ENCODE data around the gene HPCAL1.

The HPCAL1 gene

DNA sequence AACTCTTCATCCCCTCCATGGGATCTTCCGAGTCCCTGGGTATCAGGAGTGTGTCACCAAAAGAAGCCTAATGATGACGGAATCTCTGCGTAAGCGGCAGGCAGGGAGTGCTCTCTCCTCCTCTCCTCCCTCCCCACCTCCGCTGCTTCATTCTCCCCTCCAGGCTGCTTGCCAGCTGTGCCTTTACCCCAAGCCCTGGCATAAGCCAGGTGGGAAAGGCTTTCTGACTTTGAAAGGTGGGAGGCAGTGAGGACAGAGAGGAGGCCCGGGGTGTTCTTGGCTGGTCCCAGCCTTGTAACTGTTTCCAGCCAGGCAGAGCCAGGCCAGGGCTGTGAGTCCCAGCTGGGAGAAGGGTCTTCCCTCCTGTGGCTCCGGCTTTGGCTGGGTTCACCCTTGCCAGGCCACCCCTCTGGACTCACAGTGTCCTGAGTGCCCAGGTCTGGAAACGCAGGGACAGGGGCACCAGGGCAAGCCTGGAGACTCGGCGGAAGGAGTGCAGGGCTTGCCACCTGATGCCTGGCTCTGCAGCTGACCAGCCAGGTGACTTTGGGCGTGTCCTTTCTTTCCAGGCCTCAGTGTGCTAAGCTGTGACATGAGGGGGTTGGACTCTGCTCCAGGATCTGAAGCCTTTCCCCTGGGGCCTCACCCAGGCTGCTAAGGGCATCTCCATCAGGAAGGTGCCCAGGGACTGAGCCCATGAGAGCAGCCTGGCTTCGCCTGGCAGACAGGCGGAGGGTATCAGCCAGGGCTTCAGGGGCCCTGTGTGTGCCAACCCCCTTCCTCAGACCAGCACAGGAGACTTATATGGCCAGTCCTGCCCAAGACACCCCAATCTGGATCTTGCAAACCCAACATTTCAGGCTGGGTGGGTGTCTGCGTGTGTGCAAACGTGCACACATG lies 32.7 kb upstream of the HPCAL1 start:
- no peak for DNase-seq (ENCODE audit: low read depth, low spot score)

DNA sequence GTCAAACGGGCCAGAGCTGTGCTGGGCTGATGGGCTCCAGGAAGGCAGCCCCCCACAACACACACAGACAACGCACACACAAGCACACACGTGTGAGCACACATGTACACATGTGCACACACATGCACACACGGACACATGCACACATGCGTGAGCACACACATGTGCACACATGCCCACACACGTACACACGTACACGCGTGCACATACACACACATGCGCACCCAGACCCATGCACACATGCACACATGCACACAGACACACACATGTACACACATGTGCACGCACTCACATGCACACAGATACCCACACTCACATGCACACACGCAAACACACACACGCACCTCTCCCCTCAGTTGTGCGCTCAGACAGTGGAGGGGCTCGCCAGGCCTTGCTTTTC lies 31.2 kb upstream of the HPCAL1 start:
- no peak for DNase-seq (ENCODE audit: low read depth, low spot score)

- no peak for DNase-seq (ENCODE audit: low read depth, low spot score)
These were observed 30.8 kb upstream of the HPCAL1 start for GRCh38 chr2:10271946-10272345.

GRCh38 chr2:10272464-10272863 lies 30.2 kb upstream of the HPCAL1 start:
- DNase-seq (ENCODE audit: low read depth, low spot score) = no peak

GRCh38 chr2:10273215-10274175 lies 29.2 kb upstream of the HPCAL1 start:
- no peak for DNase-seq (ENCODE audit: low read depth, low spot score)

- DNase-seq (ENCODE audit: low read depth, low spot score) = no peak
These were observed 28.3 kb upstream of the HPCAL1 start for GRCh38 chr2:10274376-10274775.

DNA sequence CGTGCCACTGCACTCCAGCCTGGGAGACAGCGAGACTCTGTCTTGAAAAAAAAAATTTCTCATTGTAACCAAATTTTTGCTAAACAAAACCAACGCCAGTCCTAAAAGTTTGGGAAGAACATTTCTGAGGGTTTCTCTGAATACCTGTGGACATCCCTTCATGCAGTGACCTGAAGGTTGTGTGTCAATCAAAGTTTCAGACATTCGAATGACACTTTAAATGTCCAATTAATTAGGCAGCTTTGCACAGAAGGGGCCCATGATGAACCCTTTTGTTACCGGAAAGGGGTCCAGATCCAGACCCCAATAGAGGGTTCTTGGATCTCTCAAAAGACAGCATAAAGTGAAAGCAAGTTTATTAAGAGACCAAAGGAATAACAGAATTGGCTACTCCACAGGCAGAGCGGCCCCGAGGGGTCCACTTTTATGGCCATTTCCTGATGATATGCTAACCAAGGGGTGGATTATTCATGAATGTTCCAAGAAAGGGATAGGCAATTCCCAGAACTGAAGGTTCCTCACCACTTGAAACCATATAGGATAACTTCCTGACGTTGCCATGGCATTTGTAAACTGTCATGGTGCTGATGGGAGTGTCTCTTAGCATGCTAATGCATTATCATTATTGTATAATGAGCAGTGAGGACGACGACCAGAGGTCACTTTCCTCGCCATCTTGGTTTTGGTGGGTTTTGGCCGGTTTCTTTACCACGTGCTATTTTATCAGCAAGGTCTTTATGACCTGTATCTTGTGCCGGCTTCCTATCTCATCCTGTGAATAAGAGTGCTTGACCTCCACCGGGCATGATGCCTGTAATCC lies 27.5 kb upstream of the HPCAL1 start:
- DNase-seq (ENCODE audit: low read depth, low spot score) = no peak

- no peak for DNase-seq (ENCODE audit: low read depth, low spot score)
These were observed 26.0 kb upstream of the HPCAL1 start for GRCh38 chr2:10276481-10277292.

GRCh38 chr2:10277293-10278028 lies 25.2 kb upstream of the HPCAL1 start:
- no peak for DNase-seq (ENCODE audit: low read depth, low spot score)

- no peak for DNase-seq (ENCODE audit: low read depth, low spot score)
These were observed 24.5 kb upstream of the HPCAL1 start for GRCh38 chr2:10278029-10278762.

- DNase-seq (ENCODE audit: low read depth, low spot score) = no peak
These were observed 23.8 kb upstream of the HPCAL1 start for GRCh38 chr2:10278763-10279471.

GRCh38 chr2:10279472-10279870 lies 23.2 kb upstream of the HPCAL1 start:
- DNase-seq (ENCODE audit: low read depth, low spot score) = no peak

DNA sequence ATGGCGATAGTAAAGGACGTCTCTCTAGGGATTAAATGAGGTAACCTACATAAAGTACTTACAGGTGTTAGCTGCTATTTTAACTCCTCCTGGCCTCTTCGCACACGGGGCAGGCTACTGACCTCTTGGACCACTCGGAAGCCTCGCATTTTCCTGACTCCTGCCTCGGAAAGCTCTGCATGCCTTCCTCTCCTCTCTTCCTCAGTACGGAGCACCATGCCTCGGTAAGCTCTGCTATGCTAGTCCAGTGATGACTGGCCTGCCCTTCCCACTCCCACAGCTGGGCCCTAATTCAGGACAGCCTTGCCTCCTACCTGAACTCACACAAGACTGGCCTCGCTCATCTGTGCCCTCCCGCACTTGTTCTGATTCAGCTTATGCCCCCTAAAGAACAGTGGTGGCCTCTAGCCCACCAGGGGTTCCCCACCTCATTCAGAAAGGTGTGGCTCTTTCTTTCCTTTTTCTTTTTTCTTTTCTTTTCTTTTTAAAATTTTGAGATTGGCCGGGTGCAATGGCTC lies 22.7 kb upstream of the HPCAL1 start:
- DNase-seq (ENCODE audit: low read depth, low spot score) = no peak

GRCh38 chr2:10281891-10282290 lies 20.8 kb upstream of the HPCAL1 start:
- DNase-seq (ENCODE audit: low read depth, low spot score) = no peak

DNA sequence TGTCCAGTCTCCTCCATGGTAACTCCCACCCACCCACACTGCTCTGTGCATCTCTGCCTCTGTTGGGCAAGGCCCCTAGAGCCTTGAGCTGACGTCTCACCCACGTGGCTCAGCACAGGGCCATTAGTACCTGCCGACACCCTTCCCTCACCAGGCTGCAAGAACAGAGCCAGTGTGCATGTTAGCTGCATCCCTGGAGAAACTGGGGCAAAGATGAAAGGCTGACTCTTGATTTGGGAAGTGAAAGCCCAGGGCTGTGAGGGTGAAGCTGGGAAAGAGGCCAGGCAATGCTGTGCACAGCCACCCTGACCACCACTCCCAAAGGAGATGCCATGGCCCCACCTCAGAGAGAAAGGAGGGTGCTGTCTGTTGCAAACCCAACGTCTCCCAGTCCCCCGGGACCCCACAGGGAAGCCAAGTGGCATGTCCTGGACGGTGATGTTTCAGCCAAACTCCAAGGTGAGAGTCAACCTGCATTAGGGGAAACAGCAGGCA lies 20.0 kb upstream of the HPCAL1 start:
- no peak for DNase-seq (ENCODE audit: low read depth, low spot score)

DNA sequence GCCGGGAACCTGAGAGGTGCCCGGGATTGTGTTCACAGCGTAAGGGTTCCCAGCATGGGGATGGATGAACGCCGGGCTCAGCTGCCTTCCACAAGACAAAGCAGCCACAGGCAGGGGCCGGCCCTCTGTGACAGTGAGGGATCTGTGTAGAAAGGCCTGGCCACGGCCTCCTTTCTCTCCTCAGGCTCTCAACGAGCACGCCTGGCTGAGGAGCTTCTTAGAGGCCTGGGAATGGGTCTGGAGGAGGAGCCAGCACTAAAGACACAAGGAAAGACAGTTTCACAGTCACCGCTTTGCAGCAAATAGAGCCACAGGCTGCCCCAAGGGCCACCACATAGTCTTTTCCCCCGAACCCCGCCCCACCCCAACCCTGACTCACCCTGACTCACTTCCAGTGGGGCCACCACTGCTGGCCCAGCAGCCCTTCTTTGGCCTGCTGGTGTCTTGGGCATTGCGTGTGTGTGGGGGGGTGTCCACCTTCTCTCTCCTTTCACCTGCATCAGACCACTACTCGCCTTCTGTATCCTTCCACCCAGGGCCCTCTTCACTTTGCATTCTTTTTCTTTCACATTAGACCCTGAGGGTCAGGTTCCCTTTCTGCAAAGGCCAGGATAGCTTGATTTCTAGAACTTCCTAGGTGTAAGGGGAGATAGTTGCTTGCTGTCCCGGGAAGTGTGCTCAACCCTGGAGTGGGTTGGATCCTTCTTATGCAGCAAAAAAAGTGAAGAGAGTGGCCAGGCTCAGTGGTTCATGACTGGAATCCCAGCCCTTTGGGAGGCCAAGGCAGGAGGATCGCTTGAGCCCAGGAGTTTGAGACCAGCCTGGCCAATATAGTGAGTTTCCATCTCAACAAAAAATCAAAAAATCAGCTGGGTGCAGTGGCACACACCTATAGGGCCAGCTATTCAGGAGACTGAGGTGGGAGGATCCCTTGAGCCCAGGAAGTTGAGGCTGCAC lies 19.3 kb upstream of the HPCAL1 start:
- no peak for DNase-seq (ENCODE audit: low read depth, low spot score)
